ENCODE results near the gene PEX6. TPM values are rescaled to one million over a fixed set of nuclear protein-coding genes. Genes with fewer than 3 reads are reported as not detected.

PEX6 gene
- total RNA-seq, 2 experiments from 2014 or later: 12.8 to 13.6 TPM

GRCh38 chr6:42979523-42980177 is 669 bp upstream of the PEX6 start:
- Mint-ChIP-seq H3K27ac (peak overlapping the region; percentile 97), H3K27me3 (no peaks in the 10 kb centered on the region), H3K36me3 (ENCODE audit: low read depth) (peaks cover 21% of the 10 kb centered on the region), H3K4me3 (peak overlapping the region; percentile 95), H3K4me1 (ENCODE audit: low read depth) (peaks cover 52% of the 10 kb centered on the region), H3K9me3 (no peaks in the 10 kb centered on the region)
- POLR2A ChIA-PET: interaction anchor here (0.7 to 3.9 kb wide), 34 partner anchors 9 to 1267 kb away, joined by 3 to 135 read pairs (median 6); partner anchors contain the start of genes ABCC10, BICRAL, CNPY3 and CUL7
- peak overlapping the region; percentile 85 for H3K4me3 ChIP-seq (ENCODE audit: low read length)
- ATAC-seq (ENCODE audit: poor library complexity) (peak; percentile 16), DNase-seq (peak in 5 of 14 experiments; percentile 1 to 35 (median 8))
- no peaks in the 10 kb centered on the region for H3K9me3 ChIP-seq (ENCODE audit: control insufficient read depth in 1 of 2, insufficient read depth in 1 of 2, low read length in 2 of 2)
- H3K4me1 ChIP-seq (ENCODE audit: insufficient read depth, low read length): peaks cover 50% of the 10 kb centered on the region
- H3K36me3 ChIP-seq (ENCODE audit: insufficient read depth, low read length): peaks cover 6% of the 10 kb centered on the region
- CTCF ChIA-PET: interaction anchor here (0.7 to 1.6 kb wide), 4 partner anchors 8 to 78 kb away, joined by 3 to 4 read pairs (median 4); partner anchors contain the start of genes CNPY3 and MEA1
- TF ChIP-seq, protein P1, sequence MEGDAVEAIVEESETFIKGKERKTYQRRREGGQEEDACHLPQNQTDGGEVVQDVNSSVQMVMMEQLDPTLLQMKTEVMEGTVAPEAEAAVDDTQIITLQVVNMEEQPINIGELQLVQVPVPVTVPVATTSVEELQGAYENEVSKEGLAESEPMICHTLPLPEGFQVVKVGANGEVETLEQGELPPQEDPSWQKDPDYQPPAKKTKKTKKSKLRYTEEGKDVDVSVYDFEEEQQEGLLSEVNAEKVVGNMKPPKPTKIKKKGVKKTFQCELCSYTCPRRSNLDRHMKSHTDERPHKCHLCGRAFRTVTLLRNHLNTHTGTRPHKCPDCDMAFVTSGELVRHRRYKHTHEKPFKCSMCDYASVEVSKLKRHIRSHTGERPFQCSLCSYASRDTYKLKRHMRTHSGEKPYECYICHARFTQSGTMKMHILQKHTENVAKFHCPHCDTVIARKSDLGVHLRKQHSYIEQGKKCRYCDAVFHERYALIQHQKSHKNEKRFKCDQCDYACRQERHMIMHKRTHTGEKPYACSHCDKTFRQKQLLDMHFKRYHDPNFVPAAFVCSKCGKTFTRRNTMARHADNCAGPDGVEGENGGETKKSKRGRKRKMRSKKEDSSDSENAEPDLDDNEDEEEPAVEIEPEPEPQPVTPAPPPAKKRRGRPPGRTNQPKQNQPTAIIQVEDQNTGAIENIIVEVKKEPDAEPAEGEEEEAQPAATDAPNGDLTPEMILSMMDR (IDR thresholded peaks at IDR 0.05): no peak
- H3K27ac ChIP-seq (ENCODE audit: low read depth in 1 of 2, low read length in 2 of 2): peak overlapping the region; percentile 83 to 85
- H3K27me3 ChIP-seq (ENCODE audit: control insufficient read depth in 1 of 2, insufficient read depth in 2 of 2, low read length in 2 of 2): no peaks in the 10 kb centered on the region
- intact Hi-C loops (cut with DNase I, micrococcal nuclease): loop anchor here (1.0 to 5.0 kb wide), 5 partner anchors 34 to 449 kb away; partner anchors contain the start of genes CNPY3 (in 2 of the 2), CUL7 (in 2 of the 2) and MEA1 (in 1 of the 2)

DNA sequence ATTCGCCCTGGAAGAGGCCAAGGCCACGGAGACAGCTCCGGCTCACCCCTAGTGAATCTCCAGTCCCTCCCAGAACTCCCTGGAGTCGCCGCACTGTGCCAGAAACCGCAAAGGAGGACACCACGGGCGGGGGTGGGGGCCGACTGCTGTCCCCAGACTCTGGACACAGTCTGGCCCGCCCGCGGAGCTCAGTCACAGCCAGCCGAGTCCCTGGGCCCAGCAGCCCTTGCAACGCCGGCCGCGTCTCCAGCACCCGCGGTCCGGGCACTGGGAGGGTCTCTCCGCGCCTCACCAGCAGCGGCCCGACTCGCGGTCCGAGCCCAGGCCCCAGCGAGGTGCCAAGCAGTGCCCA is 518 bp downstream of the PEX6 start:
- Mint-ChIP-seq H3K27ac (peak overlapping the region; percentile 89), H3K27me3 (no peaks in the 10 kb centered on the region), H3K4me1 (ENCODE audit: low read depth) (peaks cover 42% of the 10 kb centered on the region), H3K9me3 (no peaks in the 10 kb centered on the region), H3K4me3 (peak overlapping the region; percentile 91), H3K36me3 (ENCODE audit: low read depth) (peaks cover 22% of the 10 kb centered on the region)
- Histone ChIP-seq H3K4me3 (ENCODE audit: low read length) (peak overlapping the region; percentile 85), H3K27ac (ENCODE audit: low read depth in 1 of 2, low read length in 2 of 2) (peak overlapping the region; percentile 66 to 83), H3K36me3 (ENCODE audit: insufficient read depth, low read length) (peaks cover 8% of the 10 kb centered on the region), H3K27me3 (ENCODE audit: control insufficient read depth in 1 of 2, insufficient read depth in 2 of 2, low read length in 2 of 2) (no peaks in the 10 kb centered on the region), H3K4me1 (ENCODE audit: insufficient read depth, low read length) (peaks cover 45% of the 10 kb centered on the region), H3K9me3 (ENCODE audit: control insufficient read depth in 1 of 2, insufficient read depth in 1 of 2, low read length in 2 of 2) (no peaks in the 10 kb centered on the region)
- ChIA-PET POLR2A (interaction anchor here (0.7 to 3.9 kb wide), 29 partner anchors 8 to 1039 kb away, joined by 3 to 135 read pairs (median 6); partner anchors contain the start of genes ABCC10, BICRAL, CNPY3 and CUL7), CTCF (interaction anchor here (1.1 to 1.6 kb wide), 2 partner anchors 49 to 76 kb away, joined by 4 read pairs; partner anchors contain the start of gene CNPY3)
- TF ChIP-seq, protein P1 (IDR thresholded peaks at IDR 0.05): no peak
- DNase-seq (no peak), ATAC-seq (ENCODE audit: poor library complexity) (no peak)
- intact Hi-C loops (cut with DNase I, micrococcal nuclease): loop anchor here (2.0 to 5.0 kb wide), 3 partner anchors 50 to 450 kb away; partner anchors contain the start of genes CUL7 (in 2 of the 2) and CNPY3 (in 1 of the 2)

- intact Hi-C loops (cut with DNase I, micrococcal nuclease): loop anchor here (5.0 kb wide), 1 partner anchor 77 kb away; the partner anchor contains the start of gene CUL7 (in 2 of the 2)
- CTCF ChIA-PET: interaction anchor here (0.7 kb wide), 1 partner anchor 40 kb away, joined by 4 read pairs; no protein-coding TSS in a partner anchor
These were observed 4.0 kb downstream of the PEX6 start for GRCh38 chr6:42974919-42975505.

More at GRCh38 chr6:42974919-42975505, 4.0 kb downstream of the PEX6 start:
- Histone ChIP-seq H3K36me3 (ENCODE audit: insufficient read depth, low read length) (peaks cover 9% of the 10 kb centered on the region), H3K9me3 (ENCODE audit: control insufficient read depth in 1 of 2, insufficient read depth in 1 of 2, low read length in 2 of 2) (no peaks in the 10 kb centered on the region), H3K4me1 (ENCODE audit: insufficient read depth, low read length) (peaks cover 34% of the 10 kb centered on the region), H3K27me3 (ENCODE audit: control insufficient read depth in 1 of 2, insufficient read depth in 2 of 2, low read length in 2 of 2) (no peaks in the 10 kb centered on the region), H3K4me3 (ENCODE audit: low read length) (no peak overlapping the region), H3K27ac (ENCODE audit: low read depth in 1 of 2, low read length in 2 of 2) (no peak overlapping the region)
- no peaks in the 10 kb centered on the region for H3K9me3 Mint-ChIP-seq
- POLR2A ChIA-PET: interaction anchor here (0.7 to 2.4 kb wide), 2 partner anchors 9 to 46 kb away, joined by 3 to 11 read pairs; partner anchors contain the start of genes CNPY3 and PPP2R5D
- TF ChIP-seq, protein P1 (IDR thresholded peaks at IDR 0.05): no peak
- DNase-seq (no peak), ATAC-seq (ENCODE audit: poor library complexity) (no peak)
- no peaks in the 10 kb centered on the region for H3K27me3 Mint-ChIP-seq
- H3K4me3 Mint-ChIP-seq: no peak overlapping the region
- H3K36me3 Mint-ChIP-seq (ENCODE audit: low read depth): peaks cover 22% of the 10 kb centered on the region
- H3K27ac Mint-ChIP-seq: peak overlapping the region; percentile 56
- H3K4me1 Mint-ChIP-seq (ENCODE audit: low read depth): peaks cover 33% of the 10 kb centered on the region
